Adrenal gland (tissue), 19 donors: ENCODE data around the gene TTC21B. TPM values are rescaled to one million over a fixed set of nuclear protein-coding genes. Genes with fewer than 3 reads are reported as not detected.

Source experiments
- DNase-seq, 7 donors: peaks; one replicate each; pipeline ENCODE4 v3.0.0-alpha.2; 2019 to 2020
- H3K27ac ChIP-seq, 5 donors: fragments of 200-600 bp; sonication (generic) in 4 of 5; 1 replicate in 3 of 5; 2 replicates in 2 of 5; pipeline versions ENCODE4 v1.5.1 to v1.8.0; 2016 to 2020; ENCODE audit warnings: mild to moderate bottlenecking in 1 of 5
- H3K27me3 ChIP-seq: fragments of 200-600 bp; 2 replicates; pipeline ENCODE4 v1.8.0; 2021
- H3K36me3 ChIP-seq, 2 donors: fragments of 200-600 bp; replicated peaks in 1 of 2; 1 replicate in 1 of 2; 2 replicates in 1 of 2; pipeline versions ENCODE4 v1.5.1 to v1.8.0; 2018 to 2022
- H3K4me1 ChIP-seq, 2 donors: fragments of 200-600 bp; replicated peaks in 1 of 2; 1 replicate in 1 of 2; 2 replicates in 1 of 2; pipeline versions ENCODE4 v1.5.1 to v1.8.0; 2018 to 2021
- H3K4me3 ChIP-seq, 4 donors: fragments of 200-600 bp; sonication (generic) in 3 of 4; one replicate each; pipeline ENCODE4 v1.5.1; 2016 to 2018
- H3K9me3 ChIP-seq, 3 donors: fragments of 200-600 bp; sonication (generic) in 1 of 3; replicated peaks in 1 of 3; 1 replicate in 2 of 3; 2 replicates in 1 of 3; pipeline versions ENCODE4 v1.5.1 to v1.8.0; 2016 to 2021
- CTCF ChIP-seq, 6 experiments: fragments of 450-650 bp in 4 of 6; fragments of 200-600 bp in 2 of 6; sonication (generic) in 1 of 6; IDR thresholded peaks; 1 replicate in 5 of 6; 2 replicates in 1 of 6; pipeline versions ENCODE4 v1.5.1 to v1.8.0; 2016 to 2021; ENCODE audit warnings: antibody characterized with exemption in 6 of 6, mild to moderate bottlenecking in 2 of 6, moderate library complexity in 1 of 6
- POLR2A ChIP-seq, 2 donors: fragments of 450-650 bp; IDR thresholded peaks; one replicate each; pipeline ENCODE4 v1.6.1; 2017; ENCODE audit warnings: antibody characterized with exemption in 2 of 2, mild to moderate bottlenecking in 2 of 2, moderate library complexity in 1 of 2
- WGBS, 4 donors: extraction: QIAGEN DNeasy Blood & Tissue Kit in 2 of 4; methylation state at CpG; one replicate each; pipeline versions ENCODE4 v1.1.5 to v1.1.7; 2013 to 2017; 5-methylcytosine and 5-hydroxymethylcytosine counted together
- intact Hi-C, 2 donors: fragments of 100-400 bp; cut with DNase I; formaldehyde crosslinking; loops; one replicate each; pipeline versions ENCODE4 v1.14.1 to v1.15.0; 2022 to 2023
- long read RNA-seq, 10 donors: library from polyadenylated mRNA in 3 of 10; unstranded in 2 of 10; stranded (forward) in 1 of 10; transcript quantifications; one replicate each; pipeline ENCODE4 v2.0.0 and lab custom pipeline, GENCODE V29; 2021 to 2026
- polyA plus RNA-seq, 3 donors: library from polyadenylated mRNA; stranded (reverse); fragments of 200-250 nt in 2 of 3; fragments of 350-450 nt in 1 of 3; fragmentation: Illumina TruSeq in 1 of 3; extraction: RNeasy Lipid Tissue Mini Kit (QIAGEN cat#74804) in 1 of 3; gene quantifications; one replicate each; pipeline ENCODE4 v1.2.3, GENCODE V29; 2013 to 2014
- total RNA-seq, 9 donors: library from RNA; depleted of rRNA in 4 of 9; stranded (reverse); fragments of >200 nt in 4 of 9; fragments of 120-200 nt in 1 of 9; fragmentation: NEBNext Ultra II Directional in 1 of 9; extraction: Animal tissue kit (Norgen Biotek cat#: 25700) in 1 of 9; gene quantifications; one replicate each; pipeline versions ENCODE4 v1.1.0 to v1.2.4, GENCODE V29; 2013 to 2023
- donor health status: healthy with polysubstance abuse.
- donor health status: Bipolar disorder and iron deficiency.
- donor health status: DM: yes; HTN: yes; CAD: no.
- donor health status: DM: no; HTN: no; CAD: no.
- donor health status: DM: no; HTN: no; CAD: no.
- donor health status: DM: yes; HTN: yes; CAD: no.

The TTC21B gene
- 10 to 100 TPM in 5 of 9 donors, 1 to 10 TPM in 4; 4.8 to 28.5 (median 14.3) TPM for total RNA-seq
- 10 to 100 TPM in 1 of 3 donors, 1 to 10 TPM in 2; 8.4 to 10.9 (median 8.7) TPM for polyA plus RNA-seq
- long read RNA-seq, donor 1, result 0 reads
- long read RNA-seq, donor 2, result 0 reads
- long read RNA-seq, donor 3, full-length matches to known transcripts, result 1 of 1 reads
- long read RNA-seq, donor 3, partial matches to known transcripts, result 0 of 1 reads
- long read RNA-seq, donor 3, other reads (novel, unspliced or antisense), result 0 of 1 reads
- long read RNA-seq, donor 4, partial matches to known transcripts, result 1 of 1 reads
- long read RNA-seq, donor 4, other reads (novel, unspliced or antisense), result 0 of 1 reads
- long read RNA-seq, donor 5, full-length matches to known transcripts, result 11 of 14 reads
- long read RNA-seq, donor 5, partial matches to known transcripts, result 0 of 14 reads
- long read RNA-seq, donor 5, other reads (novel, unspliced or antisense), result 3 of 14 reads
- long read RNA-seq, donor 6, partial matches to known transcripts, result 0 of 3 reads
- long read RNA-seq, donor 6, other reads (novel, unspliced or antisense), result 0 of 3 reads
- long read RNA-seq, donor 7, result 0 reads
- long read RNA-seq, donor 8, result 0 reads
- long read RNA-seq, donor 9, full-length matches to known transcripts, result 1 of 1 reads
- long read RNA-seq, donor 9, partial matches to known transcripts, result 0 of 1 reads
- long read RNA-seq, donor 9, other reads (novel, unspliced or antisense), result 0 of 1 reads
- long read RNA-seq, donor 10, result 0 reads

GRCh38 chr2:165953655-165954606, at the start of gene TTC21B:
TTC21B (minus strand) TSS chr2:165953776; CDS start chr2:165953705, 71 bp downstream.
- H3K9me3 ChIP-seq, result no peaks in the 10 kb centered on the region
- H3K4me1 ChIP-seq, result peaks cover 0 to 19% of the 10 kb centered on the region in 2 donors
- H3K27ac ChIP-seq, result peak within 1 kb of the TSS in 4 of 5 donors; percentile 65 to 90 (median 85)
- DNase-seq, result peak; percentile 95 to 97 (median 95)
- no peaks in the 10 kb centered on the region for H3K27me3 ChIP-seq
- H3K4me3 ChIP-seq, result peak within 1 kb of the TSS in 3 of 4 donors; percentile 40 to 72 (median 63)
- WGBS, 4 donors, result 0 to 1% (median 0%) methylated on average over 47 to 55 of the region's 55 CpGs
- TF ChIP-seq POLR2A (IDR thresholded peaks at IDR 0.05) (peak; percentile 58 to 83), CTCF (IDR thresholded peaks at IDR 0.05) (peak; percentile 75 to 91 (median 84))
- intact Hi-C loops, result loop anchor here in 1 of 2 donors (5.0 kb wide), 1 partner anchor 173 kb away; the partner anchor contains the start of gene SCN1A
- no peaks in the 10 kb centered on the region for H3K36me3 ChIP-seq

GRCh38 chr2:166000401-166000800, 46.8 kb upstream of the TTC21B start:
- TF ChIP-seq POLR2A (IDR thresholded peaks at IDR 0.05) (no peak), CTCF (IDR thresholded peaks at IDR 0.05) (no peak)
- Histone ChIP-seq H3K36me3 (no peaks in the 10 kb centered on the region), H3K4me3 (no peak overlapping the region), H3K4me1 (no peaks in the 10 kb centered on the region), H3K27ac (no peak overlapping the region), H3K9me3 (no peaks in the 10 kb centered on the region), H3K27me3 (no peaks in the 10 kb centered on the region)
- no peak for DNase-seq
- intact Hi-C loops, result no loop called here
- 73 to 88% (median 83%) methylated on average over 2 of the region's 2 CpGs for WGBS, 4 donors

- no peak for DNase-seq
- H3K27me3 ChIP-seq, result no peaks in the 10 kb centered on the region
- H3K4me3 ChIP-seq, result no peak overlapping the region
- intact Hi-C loops, result no loop called here
- no peak for TF ChIP-seq CTCF (IDR thresholded peaks at IDR 0.05)
- no peak for TF ChIP-seq POLR2A (IDR thresholded peaks at IDR 0.05)
- H3K27ac ChIP-seq, result no peak overlapping the region
- no peaks in the 10 kb centered on the region for H3K36me3 ChIP-seq
- no peaks in the 10 kb centered on the region for H3K4me1 ChIP-seq
- no peaks in the 10 kb centered on the region for H3K9me3 ChIP-seq
Measured at GRCh38 chr2:165990846-165991245, 37.3 kb upstream of the TTC21B start.
